ENCODE measurements around the gene OMA1.

DNA sequence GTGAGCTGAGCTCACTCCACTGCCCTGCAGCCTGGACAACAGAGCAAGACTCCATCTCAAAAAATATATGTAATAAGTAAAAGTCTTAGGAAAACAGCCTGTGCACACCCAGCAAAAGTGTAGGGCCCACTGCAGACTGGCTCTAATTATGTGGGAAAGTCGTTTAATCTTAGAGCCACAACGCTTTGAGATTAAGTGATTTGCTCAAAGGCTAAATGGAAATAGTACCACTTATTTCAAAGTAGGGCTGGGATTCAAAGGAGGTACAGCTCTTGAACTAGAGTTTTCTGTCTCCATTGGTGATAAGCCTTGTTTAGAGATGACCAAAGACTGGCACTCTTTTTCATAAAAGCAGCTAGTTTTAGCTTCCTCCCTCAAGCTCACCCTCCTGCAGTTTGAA lies 28.3 kb upstream of the OMA1 start:
- TF ChIP-seq POLR2A (IDR thresholded peaks at IDR 0.05; ENCODE audit: low read depth, low read length) (no peak), POLR2AphosphoS5 (IDR thresholded peaks at IDR 0.05; ENCODE audit: low read depth, low read length) (no peak)
